NOMO-1 (cell line): Measurements from ENCODE around the gene PTPRD.
A peak's percentile ranks its signal among the peaks of the same experiment; 100 is the strongest.

Experiments used
- DNase-seq, 2 experiments: peaks; one replicate each; lab custom pipeline; 2025; ENCODE audit not compliant: unreplicated experiment in 2 of 2; lab: John Stamatoyannopoulos, UW

Gene PTPRD

GRCh38 chr9:8401961-8402705 is 2210.7 kb downstream of the PTPRD start:
- DNase-seq, result no peak

GRCh38 chr9:8400378-8400777 is 2212.4 kb downstream of the PTPRD start:
- DNase-seq, result no peak

GRCh38 chr9:8395022-8395421 is 2217.8 kb downstream of the PTPRD start:
- no peak for DNase-seq

GRCh38 chr9:8394341-8394740 is 2218.5 kb downstream of the PTPRD start:
- DNase-seq, result no peak

- DNase-seq, result no peak
Observed at GRCh38 chr9:8392866-8393265, 2219.9 kb downstream of the PTPRD start.

- no peak for DNase-seq
Observed at GRCh38 chr9:8391566-8391965, 2221.2 kb downstream of the PTPRD start.

GRCh38 chr9:8391132-8391531 is 2221.7 kb downstream of the PTPRD start:
- no peak for DNase-seq

GRCh38 chr9:8390571-8390970 is 2222.2 kb downstream of the PTPRD start:
- no peak for DNase-seq

- no peak for DNase-seq
Observed at GRCh38 chr9:8389531-8389930, 2223.3 kb downstream of the PTPRD start.

GRCh38 chr9:8388132-8388531 is 2224.7 kb downstream of the PTPRD start:
- DNase-seq, result no peak

- peak in 1 of 2 experiments; percentile 43 for DNase-seq
Observed at GRCh38 chr9:8384091-8384490, 2228.7 kb downstream of the PTPRD start.

- no peak for DNase-seq
Observed at GRCh38 chr9:8382777-8383527, 2229.8 kb downstream of the PTPRD start.

- no peak for DNase-seq
Observed at GRCh38 chr9:8382266-8382665, 2230.5 kb downstream of the PTPRD start.

GRCh38 chr9:8381601-8382000 is 2231.2 kb downstream of the PTPRD start:
- DNase-seq, result no peak

GRCh38 chr9:8374471-8374870 is 2238.3 kb downstream of the PTPRD start:
- DNase-seq, result no peak

- DNase-seq, result no peak
Observed at GRCh38 chr9:8371686-8372085, 2241.1 kb downstream of the PTPRD start.

GRCh38 chr9:8366161-8366926 is 2246.5 kb downstream of the PTPRD start:
- peak in 1 of 2 experiments; percentile 5 for DNase-seq

- DNase-seq, result no peak
Observed at GRCh38 chr9:8365466-8366160, 2247.2 kb downstream of the PTPRD start.

GRCh38 chr9:8365029-8365428 is 2247.8 kb downstream of the PTPRD start:
- DNase-seq, result peak; percentile 8 to 27

GRCh38 chr9:8364026-8364752 is 2248.6 kb downstream of the PTPRD start:
- DNase-seq, result no peak
